HEK293 (cell line): Measurements from ENCODE around the gene SLC44A5.

Experiments used
- CTCF ChIA-PET: fragments of 350-600 bp; formaldehyde crosslinking; extraction: SDS; loops from one replicate; lab custom pipeline; 2021; ENCODE audit warnings: antibody characterized with exemption; lab: Yijun Ruan, JAX
- POLR2A ChIA-PET: fragments of 300-600 bp; formaldehyde crosslinking; extraction: SDS; loops from one replicate; lab custom pipeline; 2020; ENCODE audit warnings: antibody characterized with exemption, inconsistent platforms; lab: Yijun Ruan, JAX
- H3K27ac ChIP-seq: fragments of 200-500 bp; sonication (Bioruptor generic); 2 replicates; pipeline ENCODE4 v1.5.1; 2014; ENCODE audit warnings: low read depth, low read length, control low read depth, inconsistent platforms; ENCODE audit errors: extremely low read depth
- H3K36me3 ChIP-seq, 2 experiments: fragments of 200-500 bp in 1 of 2; sonication (Bioruptor generic) in 1 of 2; 1 replicate in 1 of 2; 2 replicates in 1 of 2; pipeline ENCODE4 v1.5.1; 2014 to 2017; ENCODE audit warnings: inconsistent platforms in 2 of 2, low read length in 2 of 2; ENCODE audit not compliant: control insufficient read depth in 2 of 2, insufficient read depth in 1 of 2
- H3K4me1 ChIP-seq: fragments of 200-500 bp; sonication (Bioruptor generic); 2 replicates; pipeline ENCODE4 v1.5.1; 2014; ENCODE audit warnings: mild to moderate bottlenecking, low read length, inconsistent platforms; ENCODE audit not compliant: control insufficient read depth, insufficient read depth
- H3K4me3 ChIP-seq: 2 replicates; pipeline ENCODE4 v1.5.1; 2011; ENCODE audit warnings: low read depth, mild to moderate bottlenecking, control low read depth, low read length, moderate library complexity
- H3K9me3 ChIP-seq: fragments of 200-500 bp; sonication (Bioruptor generic); 2 replicates; pipeline ENCODE4 v1.5.1; 2014; ENCODE audit warnings: low read depth, low read length, inconsistent platforms; ENCODE audit not compliant: control insufficient read depth, insufficient read depth
- AEBP2 ChIP-seq: fragments of 450-650 bp; formaldehyde crosslinking; IDR thresholded peaks from 2 replicates; pipeline ENCODE4 v1.5.1; 2016; ENCODE audit warnings: missing biosample characterization, missing genetic modification characterization, borderline replicate concordance
- BCL11B ChIP-seq: fragments of 450-650 bp; formaldehyde crosslinking; IDR thresholded peaks from 2 replicates; pipeline ENCODE4 v1.5.1; 2016; ENCODE audit warnings: low read depth, missing biosample characterization, missing genetic modification characterization
- KLF1 ChIP-seq: fragments of 450-650 bp; formaldehyde crosslinking; IDR thresholded peaks from 2 replicates; pipeline ENCODE4 v1.5.1; 2016; ENCODE audit warnings: missing biosample characterization, missing genetic modification characterization
- MZF1 ChIP-seq: fragments of 450-650 bp; formaldehyde crosslinking; IDR thresholded peaks from 2 replicates; pipeline ENCODE4 v1.5.1; 2017; ENCODE audit warnings: missing biosample characterization, missing genetic modification characterization, borderline replicate concordance
- REST ChIP-seq: fragments of 450-650 bp; formaldehyde crosslinking; IDR thresholded peaks from 2 replicates; pipeline ENCODE4 v1.5.1; 2016; ENCODE audit warnings: missing biosample characterization, missing genetic modification characterization
- SP2 ChIP-seq: fragments of 450-650 bp; formaldehyde crosslinking; IDR thresholded peaks from 2 replicates; pipeline ENCODE4 v1.5.1; 2016; ENCODE audit warnings: missing biosample characterization, missing genetic modification characterization
- ZFP69B ChIP-seq: fragments of 450-650 bp; formaldehyde crosslinking; IDR thresholded peaks from 2 replicates; pipeline ENCODE4 v1.5.1; 2016; ENCODE audit warnings: missing biosample characterization, missing genetic modification characterization
- ZNF114 ChIP-seq: fragments of 450-650 bp; formaldehyde crosslinking; IDR thresholded peaks from 2 replicates; pipeline ENCODE4 v1.5.0; 2017; ENCODE audit warnings: missing biosample characterization, missing genetic modification characterization
- ZNF292 ChIP-seq: fragments of 450-650 bp; formaldehyde crosslinking; IDR thresholded peaks from 2 replicates; pipeline ENCODE4 v1.5.1; 2016; ENCODE audit warnings: low read depth, missing biosample characterization, missing genetic modification characterization, borderline replicate concordance
- ZNF48 ChIP-seq: fragments of 450-650 bp; formaldehyde crosslinking; IDR thresholded peaks from 2 replicates; pipeline ENCODE4 v1.5.1; 2016; ENCODE audit warnings: missing biosample characterization, missing genetic modification characterization
- ZNF529 ChIP-seq: fragments of 450-650 bp; formaldehyde crosslinking; IDR thresholded peaks from 2 replicates; pipeline ENCODE4 v1.5.1; 2017; ENCODE audit warnings: missing genetic modification characterization, missing biosample characterization; ENCODE audit not compliant: insufficient replicate concordance
- ZNF548 ChIP-seq: fragments of 450-650 bp; formaldehyde crosslinking; IDR thresholded peaks from 2 replicates; pipeline ENCODE4 v1.5.1; 2016; ENCODE audit warnings: missing biosample characterization, missing genetic modification characterization
- ZNF610 ChIP-seq: fragments of 450-650 bp; formaldehyde crosslinking; IDR thresholded peaks from 2 replicates; pipeline ENCODE4 v1.5.1; 2016; ENCODE audit warnings: missing biosample characterization, missing genetic modification characterization, borderline replicate concordance
- ZNF629 ChIP-seq: fragments of 450-650 bp; formaldehyde crosslinking; IDR thresholded peaks from 2 replicates; pipeline ENCODE4 v1.5.1; 2017; ENCODE audit warnings: missing biosample characterization, missing genetic modification characterization
- ZNF677 ChIP-seq: fragments of 450-650 bp; IDR thresholded peaks from 2 replicates; pipeline ENCODE4 v1.5.0; 2018; ENCODE audit warnings: missing biosample characterization, mild to moderate bottlenecking, missing genetic modification characterization, moderate library complexity
- ZNF777 ChIP-seq: fragments of 450-650 bp; formaldehyde crosslinking; IDR thresholded peaks from 2 replicates; pipeline ENCODE4 v1.5.1; 2017; ENCODE audit warnings: missing biosample characterization, missing genetic modification characterization, borderline replicate concordance
- TF ChIP-seq, protein P1 (sequence below): fragments of 450-650 bp; formaldehyde crosslinking; IDR thresholded peaks from 2 replicates; pipeline ENCODE4 v1.5.1; 2016; ENCODE audit warnings: missing biosample characterization, missing genetic modification characterization
- TF ChIP-seq, protein P2 (sequence below): fragments of 450-650 bp; formaldehyde crosslinking; IDR thresholded peaks from 2 replicates; pipeline ENCODE4 v1.5.1; 2016; ENCODE audit warnings: missing biosample characterization, missing genetic modification characterization
- TF ChIP-seq, protein P3 (sequence below): fragments of 450-650 bp; formaldehyde crosslinking; IDR thresholded peaks from 2 replicates; pipeline ENCODE4 v1.5.1; 2016; ENCODE audit warnings: missing biosample characterization, missing genetic modification characterization
- TF ChIP-seq, protein P4 (sequence below): fragments of 450-650 bp; formaldehyde crosslinking; IDR thresholded peaks from 2 replicates; pipeline ENCODE4 v1.5.1; 2016; ENCODE audit warnings: missing biosample characterization, missing genetic modification characterization

The SLC44A5 gene

DNA sequence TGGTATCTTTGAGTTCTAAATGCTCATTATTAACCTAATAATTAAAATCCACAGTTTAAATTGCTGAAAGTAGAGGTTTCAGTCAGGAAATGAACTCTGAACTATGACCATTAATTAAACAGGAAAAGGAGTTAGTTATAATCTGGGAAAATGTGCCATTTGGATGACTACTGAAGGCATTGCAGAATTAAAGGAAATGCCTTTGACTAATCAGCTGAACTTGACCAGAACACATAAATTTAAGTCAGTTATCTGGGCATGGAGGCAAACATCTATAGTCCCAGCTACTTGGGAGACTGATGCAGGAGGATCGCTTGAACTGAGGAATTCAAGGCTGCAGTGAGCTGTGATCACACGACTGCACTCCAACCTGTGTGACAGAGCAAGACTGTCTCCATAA, 31.9 kb downstream of the SLC44A5 start:
- no peaks in the 10 kb centered on the region for H3K4me1 ChIP-seq
- POLR2A ChIA-PET: no interaction called here
- no peaks in the 10 kb centered on the region for H3K36me3 ChIP-seq
- CTCF ChIA-PET: no interaction called here
- H3K9me3 ChIP-seq: no peaks in the 10 kb centered on the region
- H3K27ac ChIP-seq: no peak overlapping the region
- TF ChIP-seq ZNF610 (tag by site-specific recombination) (no peak), ZNF677 (tag by site-specific recombination) (no peak), AEBP2 (tag by site-specific recombination) (no peak), ZNF292 (tag by site-specific recombination) (no peak), REST (tag by site-specific recombination) (no peak), MZF1 (tag by site-specific recombination) (no peak)
- TF ChIP-seq, protein P1, sequence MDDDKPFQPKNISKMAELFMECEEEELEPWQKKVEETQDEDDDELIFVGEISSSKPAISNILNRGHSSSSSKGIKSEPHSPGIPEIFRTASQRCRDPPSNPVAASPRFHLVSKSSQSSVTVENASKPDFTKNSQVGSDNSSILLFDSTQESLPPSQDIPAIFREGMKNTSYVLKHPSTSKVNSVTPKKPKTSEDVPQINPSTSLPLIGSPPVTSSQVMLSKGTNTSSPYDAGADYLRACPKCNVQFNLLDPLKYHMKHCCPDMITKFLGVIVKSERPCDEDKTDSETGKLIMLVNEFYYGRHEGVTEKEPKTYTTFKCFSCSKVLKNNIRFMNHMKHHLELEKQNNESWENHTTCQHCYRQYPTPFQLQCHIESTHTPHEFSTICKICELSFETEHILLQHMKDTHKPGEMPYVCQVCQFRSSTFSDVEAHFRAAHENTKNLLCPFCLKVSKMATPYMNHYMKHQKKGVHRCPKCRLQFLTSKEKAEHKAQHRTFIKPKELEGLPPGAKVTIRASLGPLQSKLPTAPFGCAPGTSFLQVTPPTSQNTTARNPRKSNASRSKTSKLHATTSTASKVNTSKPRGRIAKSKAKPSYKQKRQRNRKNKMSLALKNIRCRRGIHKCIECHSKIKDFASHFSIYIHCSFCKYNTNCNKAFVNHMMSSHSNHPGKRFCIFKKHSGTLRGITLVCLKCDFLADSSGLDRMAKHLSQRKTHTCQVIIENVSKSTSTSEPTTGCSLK (tag by site-specific recombination): no peak
- H3K4me3 ChIP-seq: no peak overlapping the region

GRCh38 chr1:75575837-75576236, 35.1 kb downstream of the SLC44A5 start:
- ChIA-PET POLR2A (no interaction called here), CTCF (no interaction called here)
- H3K9me3 ChIP-seq: no peaks in the 10 kb centered on the region
- H3K4me1 ChIP-seq: no peaks in the 10 kb centered on the region
- no peaks in the 10 kb centered on the region for H3K36me3 ChIP-seq
- no peak overlapping the region for H3K27ac ChIP-seq
- no peak overlapping the region for H3K4me3 ChIP-seq
- TF ChIP-seq, protein P2, sequence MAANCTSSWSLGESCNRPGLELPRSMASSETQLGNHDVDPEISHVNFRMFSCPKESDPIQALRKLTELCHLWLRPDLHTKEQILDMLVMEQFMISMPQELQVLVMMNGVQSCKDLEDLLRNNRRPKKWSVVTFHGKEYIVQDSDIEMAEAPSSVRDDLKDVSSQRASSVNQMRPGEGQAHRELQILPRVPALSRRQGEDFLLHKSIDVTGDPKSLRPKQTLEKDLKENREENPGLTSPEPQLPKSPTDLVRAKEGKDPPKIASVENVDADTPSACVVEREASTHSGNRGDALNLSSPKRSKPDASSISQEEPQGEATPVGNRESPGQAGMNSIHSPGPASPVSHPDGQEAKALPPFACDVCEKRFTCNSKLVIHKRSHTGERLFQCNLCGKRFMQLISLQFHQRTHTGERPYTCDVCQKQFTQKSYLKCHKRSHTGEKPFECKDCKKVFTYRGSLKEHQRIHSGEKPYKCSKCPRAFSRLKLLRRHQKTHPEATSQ (tag by site-specific recombination): no peak
- no peak for TF ChIP-seq ZNF777 (tag by site-specific recombination)
- TF ChIP-seq ZNF629: no peak
- TF ChIP-seq BCL11B: no peak
- TF ChIP-seq, protein P3, sequence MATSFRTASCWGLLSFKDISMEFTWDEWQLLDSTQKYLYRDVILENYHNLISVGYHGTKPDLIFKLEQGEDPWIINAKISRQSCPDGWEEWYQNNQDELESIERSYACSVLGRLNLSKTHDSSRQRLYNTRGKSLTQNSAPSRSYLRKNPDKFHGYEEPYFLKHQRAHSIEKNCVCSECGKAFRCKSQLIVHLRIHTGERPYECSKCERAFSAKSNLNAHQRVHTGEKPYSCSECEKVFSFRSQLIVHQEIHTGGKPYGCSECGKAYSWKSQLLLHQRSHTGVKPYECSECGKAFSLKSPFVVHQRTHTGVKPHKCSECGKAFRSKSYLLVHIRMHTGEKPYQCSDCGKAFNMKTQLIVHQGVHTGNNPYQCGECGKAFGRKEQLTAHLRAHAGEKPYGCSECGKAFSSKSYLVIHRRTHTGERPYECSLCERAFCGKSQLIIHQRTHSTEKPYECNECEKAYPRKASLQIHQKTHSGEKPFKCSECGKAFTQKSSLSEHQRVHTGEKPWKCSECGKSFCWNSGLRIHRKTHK (tag by site-specific recombination): no peak
- TF ChIP-seq, protein P4, sequence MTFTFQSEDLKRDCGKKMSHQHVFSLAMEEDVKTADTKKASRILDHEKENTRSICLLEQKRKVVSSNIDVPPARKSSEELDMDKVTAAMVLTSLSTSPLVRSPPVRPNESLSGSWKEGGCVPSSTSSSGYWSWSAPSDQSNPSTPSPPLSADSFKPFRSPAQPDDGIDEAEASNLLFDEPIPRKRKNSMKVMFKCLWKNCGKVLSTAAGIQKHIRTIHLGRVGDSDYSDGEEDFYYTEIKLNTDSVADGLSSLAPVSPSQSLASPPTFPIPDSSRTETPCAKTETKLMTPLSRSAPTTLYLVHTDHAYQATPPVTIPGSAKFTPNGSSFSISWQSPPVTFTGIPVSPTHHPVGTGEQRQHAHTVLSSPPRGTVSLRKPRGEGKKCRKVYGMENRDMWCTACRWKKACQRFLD: no peak
- TF ChIP-seq REST (tag by site-specific recombination): no peak
- TF ChIP-seq ZFP69B (tag by site-specific recombination): no peak
- no peak for TF ChIP-seq ZNF529 (tag by site-specific recombination)
- no peak for TF ChIP-seq SP2 (tag by site-specific recombination)
- TF ChIP-seq KLF1 (tag by site-specific recombination): no peak
- TF ChIP-seq ZNF48: no peak
- TF ChIP-seq ZNF548: no peak
- no peak for TF ChIP-seq ZNF114 (tag by site-specific recombination)
